NCI-H526 (cell line): ENCODE data around the gene ST6GALNAC1.

ENCODE experiments used
- DNase-seq, 2 experiments: peaks; one replicate each; lab custom pipeline; 2025; lab: John Stamatoyannopoulos, UW

Gene ST6GALNAC1

GRCh38 chr17:76675648-76676047 lies 32.1 kb upstream of the ST6GALNAC1 start:
- no peak for DNase-seq

GRCh38 chr17:76674600-76674999 lies 31.0 kb upstream of the ST6GALNAC1 start:
- no peak for DNase-seq

GRCh38 chr17:76673729-76674128 lies 30.2 kb upstream of the ST6GALNAC1 start:
- DNase-seq: no peak

GRCh38 chr17:76672892-76673291 lies 29.3 kb upstream of the ST6GALNAC1 start:
- no peak for DNase-seq

- DNase-seq: peak in 1 of 2 experiments; percentile 26
These were observed 28.8 kb upstream of the ST6GALNAC1 start for GRCh38 chr17:76672270-76672851.

- no peak for DNase-seq
These were observed 28.3 kb upstream of the ST6GALNAC1 start for GRCh38 chr17:76671912-76672262.

- DNase-seq: peak; percentile 99 to 100
These were observed 27.8 kb upstream of the ST6GALNAC1 start for GRCh38 chr17:76671123-76671911.

- DNase-seq: peak in 1 of 2 experiments; percentile 45
These were observed 27.2 kb upstream of the ST6GALNAC1 start for GRCh38 chr17:76670718-76671122.

- peak in 1 of 2 experiments; percentile 50 for DNase-seq
These were observed 26.6 kb upstream of the ST6GALNAC1 start for GRCh38 chr17:76670020-76670717.

GRCh38 chr17:76667786-76668453 lies 24.4 kb upstream of the ST6GALNAC1 start:
- DNase-seq: no peak

GRCh38 chr17:76667491-76667755 lies 23.9 kb upstream of the ST6GALNAC1 start:
- no peak for DNase-seq

GRCh38 chr17:76660656-76661042 lies 17.1 kb upstream of the ST6GALNAC1 start:
- DNase-seq: no peak

- DNase-seq: peak in 1 of 2 experiments; percentile 57
These were observed 16.5 kb upstream of the ST6GALNAC1 start for GRCh38 chr17:76659928-76660655.

- DNase-seq: no peak
These were observed 14.7 kb upstream of the ST6GALNAC1 start for GRCh38 chr17:76658242-76658662.

- DNase-seq: no peak
These were observed 14.1 kb upstream of the ST6GALNAC1 start for GRCh38 chr17:76657505-76658241.

- DNase-seq: no peak
These were observed 10.9 kb upstream of the ST6GALNAC1 start for GRCh38 chr17:76654408-76654807.

- no peak for DNase-seq
These were observed 6.9 kb upstream of the ST6GALNAC1 start for GRCh38 chr17:76650504-76650903.

- no peak for DNase-seq
These were observed 3.2 kb upstream of the ST6GALNAC1 start for GRCh38 chr17:76646712-76647111.

- peak; percentile 50 to 82 for DNase-seq
These were observed 1.9 kb upstream of the ST6GALNAC1 start for GRCh38 chr17:76645481-76645880.

- no peak for DNase-seq
These were observed 1.4 kb upstream of the ST6GALNAC1 start for GRCh38 chr17:76644995-76645394.

- DNase-seq: no peak
These were observed 563 bp downstream of the ST6GALNAC1 start for GRCh38 chr17:76642994-76643393.
